SK-N-SH treated with all-trans-retinoic acid at 6 μM for 48 hours (cell line): ENCODE measurements around the gene RNF208.

Experiments
- ATAC-seq: fragments of 200-7000 bp; cut with Tn5 transposase; 3 replicates; pipeline ENCODE4 v1.9.1; 2020; ENCODE audit warnings: mild to moderate bottlenecking, moderate library complexity
- ARNTL ChIP-seq: fragments of 450-650 bp; formaldehyde crosslinking; IDR thresholded peaks from 2 replicates; pipeline ENCODE4 v1.5.0; 2020; ENCODE audit warnings: low read depth, mild to moderate bottlenecking, moderate library complexity, borderline replicate concordance
- BACH2 ChIP-seq: fragments of 250-450 bp; sonication (Bioruptor Pico); IDR thresholded peaks from 2 replicates; pipeline ENCODE4 v1.9.0; 2021; ENCODE audit warnings: mild to moderate bottlenecking, borderline replicate concordance
- CREB5 ChIP-seq: fragments of 250-450 bp; sonication (Bioruptor Pico); IDR thresholded peaks from 2 replicates; pipeline ENCODE4 v1.5.1; 2020; ENCODE audit warnings: low read depth, mild to moderate bottlenecking, moderate library complexity
- CSRNP3 ChIP-seq: fragments of 250-450 bp; sonication (Bioruptor Pico); IDR thresholded peaks from 2 replicates; pipeline ENCODE4 v1.5.1; 2021; ENCODE audit warnings: mild to moderate bottlenecking, moderate library complexity
- ESRRG ChIP-seq: fragments of 250-450 bp; sonication (Bioruptor Pico); IDR thresholded peaks from 2 replicates; pipeline ENCODE4 v1.6.1; 2021; ENCODE audit warnings: mild to moderate bottlenecking
- OSR1 ChIP-seq: fragments of 250-450 bp; sonication (Bioruptor Pico); IDR thresholded peaks from 2 replicates; pipeline ENCODE4 v1.8.0; 2022; ENCODE audit warnings: moderate library complexity, mild to moderate bottlenecking, inconsistent platforms
- POU6F1 ChIP-seq: fragments of 250-450 bp; sonication (Bioruptor Pico); IDR thresholded peaks from 2 replicates; pipeline ENCODE4 v1.8.0; 2021; ENCODE audit warnings: low read depth, mild to moderate bottlenecking, moderate library complexity, borderline replicate concordance
- PPARA ChIP-seq: fragments of 250-450 bp; sonication (Bioruptor Pico); IDR thresholded peaks from 2 replicates; pipeline ENCODE4 v1.5.0; 2020; ENCODE audit warnings: mild to moderate bottlenecking, borderline replicate concordance
- RARB ChIP-seq: fragments of 250-450 bp; sonication (Bioruptor Pico); IDR thresholded peaks from 2 replicates; pipeline ENCODE4 v1.8.0; 2021; ENCODE audit warnings: mild to moderate bottlenecking, moderate library complexity
- TCF4 ChIP-seq: fragments of 250-450 bp; sonication (Bioruptor Pico); IDR thresholded peaks from 2 replicates; pipeline ENCODE4 v1.8.0; 2021; ENCODE audit warnings: mild to moderate bottlenecking, moderate library complexity, borderline replicate concordance
- TOX ChIP-seq: fragments of 250-450 bp; sonication (Bioruptor Pico); IDR thresholded peaks from 2 replicates; pipeline ENCODE4 v1.8.0; 2021; ENCODE audit warnings: mild to moderate bottlenecking, moderate library complexity, borderline replicate concordance
- TSHZ2 ChIP-seq: fragments of 250-450 bp; sonication (Bioruptor Pico); IDR thresholded peaks from 2 replicates; pipeline ENCODE4 v1.5.0; 2020; ENCODE audit warnings: mild to moderate bottlenecking, moderate library complexity
- ZC3H10 ChIP-seq: fragments of 250-450 bp; sonication (Bioruptor Pico); IDR thresholded peaks from 2 replicates; pipeline ENCODE4 v1.5.1; 2021; ENCODE audit warnings: mild to moderate bottlenecking, moderate library complexity
- ZFP3 ChIP-seq: fragments of 250-450 bp; sonication (Bioruptor Pico); IDR thresholded peaks from 2 replicates; pipeline ENCODE4 v1.5.0; 2020; ENCODE audit warnings: mild to moderate bottlenecking, moderate library complexity
- ZFP30 ChIP-seq: fragments of 450-650 bp; formaldehyde crosslinking; IDR thresholded peaks from 2 replicates; pipeline ENCODE4 v1.5.0; 2022; ENCODE audit warnings: mild to moderate bottlenecking, moderate library complexity
- ZNF565 ChIP-seq: fragments of 450-650 bp; formaldehyde crosslinking; conservative IDR thresholded peaks from 2 replicates; pipeline ENCODE4 v1.5.0; 2020; ENCODE audit warnings: low read depth, mild to moderate bottlenecking, moderate library complexity

The RNF208 gene

GRCh38 chr9:137254624-137255447, 32.8 kb upstream of the RNF208 start, which contains the start of gene NELFB:
TSS of gene NELFB (plus strand) at chr9:137255327.
- TF ChIP-seq ESRRG (CRISPR knock-in tag), result no peak
- 0 out of 2 replicates have a peak, but pooled peaks have one; percentile 15 for TF ChIP-seq ZC3H10 (CRISPR knock-in tag)
- TF ChIP-seq, all 23 proteins: peak for 1
- peak; percentile 83 for ATAC-seq

- peak; percentile 8 for ATAC-seq
- TF ChIP-seq ARNTL (CRISPR knock-in tag) (no peak), OSR1 (CRISPR knock-in tag) (no peak), ZFP3 (CRISPR knock-in tag) (peak; percentile 97), TCF4 (CRISPR knock-in tag) (no peak), PPARA (CRISPR knock-in tag) (no peak)
These were observed 31.9 kb upstream of the RNF208 start for GRCh38 chr9:137253717-137254623.

- TF ChIP-seq TSHZ2 (CRISPR knock-in tag) (no peak), ESRRG (CRISPR knock-in tag) (no peak), TOX (CRISPR knock-in tag) (no peak), RARB (CRISPR knock-in tag) (no peak), ZNF565 (CRISPR knock-in tag) (no peak), CSRNP3 (CRISPR knock-in tag) (no peak), PPARA (CRISPR knock-in tag) (no peak)
- ATAC-seq, result no peak
These were observed 30.8 kb upstream of the RNF208 start for GRCh38 chr9:137252555-137253506.

- TF ChIP-seq TCF4 (CRISPR knock-in tag), result no peak
- TF ChIP-seq ZFP30 (CRISPR knock-in tag), result no peak
- no peak for TF ChIP-seq ZFP3 (CRISPR knock-in tag)
- TF ChIP-seq CREB5 (CRISPR knock-in tag), result no peak
- TF ChIP-seq BACH2, result no peak
- no peak for TF ChIP-seq POU6F1 (CRISPR knock-in tag)
- ATAC-seq, result no peak
These were observed 29.6 kb upstream of the RNF208 start for GRCh38 chr9:137251490-137252268.
